Measurements from ENCODE around the gene PARP11.

Gene PARP11

GRCh38 chr12:3835914-3836313 is 37.3 kb downstream of the PARP11 start:
- TF ChIP-seq, protein P1, sequence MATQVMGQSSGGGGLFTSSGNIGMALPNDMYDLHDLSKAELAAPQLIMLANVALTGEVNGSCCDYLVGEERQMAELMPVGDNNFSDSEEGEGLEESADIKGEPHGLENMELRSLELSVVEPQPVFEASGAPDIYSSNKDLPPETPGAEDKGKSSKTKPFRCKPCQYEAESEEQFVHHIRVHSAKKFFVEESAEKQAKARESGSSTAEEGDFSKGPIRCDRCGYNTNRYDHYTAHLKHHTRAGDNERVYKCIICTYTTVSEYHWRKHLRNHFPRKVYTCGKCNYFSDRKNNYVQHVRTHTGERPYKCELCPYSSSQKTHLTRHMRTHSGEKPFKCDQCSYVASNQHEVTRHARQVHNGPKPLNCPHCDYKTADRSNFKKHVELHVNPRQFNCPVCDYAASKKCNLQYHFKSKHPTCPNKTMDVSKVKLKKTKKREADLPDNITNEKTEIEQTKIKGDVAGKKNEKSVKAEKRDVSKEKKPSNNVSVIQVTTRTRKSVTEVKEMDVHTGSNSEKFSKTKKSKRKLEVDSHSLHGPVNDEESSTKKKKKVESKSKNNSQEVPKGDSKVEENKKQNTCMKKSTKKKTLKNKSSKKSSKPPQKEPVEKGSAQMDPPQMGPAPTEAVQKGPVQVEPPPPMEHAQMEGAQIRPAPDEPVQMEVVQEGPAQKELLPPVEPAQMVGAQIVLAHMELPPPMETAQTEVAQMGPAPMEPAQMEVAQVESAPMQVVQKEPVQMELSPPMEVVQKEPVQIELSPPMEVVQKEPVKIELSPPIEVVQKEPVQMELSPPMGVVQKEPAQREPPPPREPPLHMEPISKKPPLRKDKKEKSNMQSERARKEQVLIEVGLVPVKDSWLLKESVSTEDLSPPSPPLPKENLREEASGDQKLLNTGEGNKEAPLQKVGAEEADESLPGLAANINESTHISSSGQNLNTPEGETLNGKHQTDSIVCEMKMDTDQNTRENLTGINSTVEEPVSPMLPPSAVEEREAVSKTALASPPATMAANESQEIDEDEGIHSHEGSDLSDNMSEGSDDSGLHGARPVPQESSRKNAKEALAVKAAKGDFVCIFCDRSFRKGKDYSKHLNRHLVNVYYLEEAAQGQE (IDR thresholded peaks at IDR 0.05; ENCODE audit: insufficient replicate concordance, low read depth): no peak
- TF ChIP-seq SPI1 (IDR thresholded peaks at IDR 0.05; ENCODE audit: borderline replicate concordance, low read depth) (no peak), POLR2AphosphoS5 (IDR thresholded peaks at IDR 0.05; ENCODE audit: low read depth) (no peak), GABPA (IDR thresholded peaks at IDR 0.05; ENCODE audit: low read depth) (no peak), CTCF (IDR thresholded peaks at IDR 0.05; ENCODE audit: insufficient read depth, low read length) (no peak)
- DNase-seq (ENCODE audit: low read depth in 1 of 2, low spot score in 1 of 2): no peak
- H3K4me3 ChIP-seq (replicated peaks; ENCODE audit: insufficient read depth, low read length): no peak overlapping the region
- no peaks in the 10 kb centered on the region for H3K27me3 ChIP-seq (ENCODE audit: insufficient read depth, poor library complexity, severe bottlenecking)
- no peak overlapping the region for H3K27ac ChIP-seq (replicated peaks)

- Histone ChIP-seq H3K27me3 (ENCODE audit: insufficient read depth, poor library complexity, severe bottlenecking) (no peaks in the 10 kb centered on the region), H3K4me3 (replicated peaks; ENCODE audit: insufficient read depth, low read length) (no peak overlapping the region), H3K27ac (replicated peaks) (no peak overlapping the region)
- no peak for TF ChIP-seq CTCF (IDR thresholded peaks at IDR 0.05; ENCODE audit: insufficient read depth, low read length)
- TF ChIP-seq POLR2AphosphoS5 (IDR thresholded peaks at IDR 0.05; ENCODE audit: low read depth): no peak
- TF ChIP-seq, protein P1 (IDR thresholded peaks at IDR 0.05; ENCODE audit: insufficient replicate concordance, low read depth): no peak
- no peak for TF ChIP-seq SPI1 (IDR thresholded peaks at IDR 0.05; ENCODE audit: borderline replicate concordance, low read depth)
- DNase-seq (ENCODE audit: low read depth in 1 of 2, low spot score in 1 of 2): no peak
These were observed 38.4 kb downstream of the PARP11 start for GRCh38 chr12:3834774-3835173.

DNA sequence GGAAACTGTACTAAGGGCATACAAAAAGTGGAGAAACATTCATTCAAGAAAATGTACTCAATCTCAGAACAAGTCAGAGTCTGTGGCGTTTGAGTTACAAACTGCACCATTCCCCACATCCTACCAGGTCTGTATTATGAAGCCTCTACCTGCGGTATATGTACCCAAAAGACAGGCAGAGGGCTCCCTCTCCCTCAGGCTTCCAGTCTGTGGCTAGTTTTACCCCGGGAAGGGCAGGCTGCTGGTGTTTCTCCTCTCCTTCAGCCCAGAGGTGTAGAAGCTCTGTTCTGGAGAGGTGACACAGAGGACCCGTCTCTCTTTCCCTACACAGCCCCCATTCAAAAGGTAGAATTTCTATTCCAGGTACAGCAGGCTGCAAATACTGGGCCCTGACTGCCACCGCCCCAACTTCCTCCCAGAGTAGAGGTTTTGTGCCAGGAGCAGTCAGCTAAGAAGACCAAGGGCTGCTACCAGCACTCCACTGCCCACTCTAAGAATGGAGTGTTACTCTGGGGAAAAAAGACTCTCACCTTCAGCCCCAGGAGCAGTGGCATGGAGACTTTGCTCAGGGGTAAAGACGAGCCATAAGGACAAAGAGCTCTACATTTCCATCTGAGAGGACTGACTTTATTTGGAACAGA is 39.4 kb downstream of the PARP11 start:
- TF ChIP-seq POLR2AphosphoS5 (IDR thresholded peaks at IDR 0.05; ENCODE audit: low read depth): no peak
- TF ChIP-seq SPI1 (IDR thresholded peaks at IDR 0.05; ENCODE audit: borderline replicate concordance, low read depth): no peak
- no peak for TF ChIP-seq CTCF (IDR thresholded peaks at IDR 0.05; ENCODE audit: insufficient read depth, low read length)
- no peak for TF ChIP-seq GABPA (IDR thresholded peaks at IDR 0.05; ENCODE audit: low read depth)
- TF ChIP-seq, protein P1 (IDR thresholded peaks at IDR 0.05; ENCODE audit: insufficient replicate concordance, low read depth): no peak
- DNase-seq (ENCODE audit: low read depth in 1 of 2, low spot score in 1 of 2): no peak
- Histone ChIP-seq H3K27me3 (ENCODE audit: insufficient read depth, poor library complexity, severe bottlenecking) (no peaks in the 10 kb centered on the region), H3K27ac (replicated peaks) (no peak overlapping the region), H3K4me3 (replicated peaks; ENCODE audit: insufficient read depth, low read length) (no peak overlapping the region)
